NCI-H2196 treated with DMSO at 0.1 percent for 48 hours (cell line): ENCODE data around the gene PAX1.
A peak's percentile ranks its signal among the peaks of the same experiment; 100 is the strongest.

Experiments used
- DNase-seq: peaks from one replicate; lab custom pipeline; 2025; ENCODE audit not compliant: unreplicated experiment; lab: John Stamatoyannopoulos, UW

Gene PAX1

GRCh38 chr20:21702553-21703470, 2.7 kb upstream of the PAX1 start:
- no peak for DNase-seq

- DNase-seq, result no peak
Measured at GRCh38 chr20:21703717-21704407, 1.6 kb upstream of the PAX1 start.

- no peak for DNase-seq
Measured at GRCh38 chr20:21704408-21705385, 767 bp upstream of the PAX1 start.

GRCh38 chr20:21706261-21707195, 1.1 kb downstream of the PAX1 start:
- DNase-seq, result no peak

GRCh38 chr20:21707267-21707666, 1.8 kb downstream of the PAX1 start:
- no peak for DNase-seq

- no peak for DNase-seq
Measured at GRCh38 chr20:21707999-21708737, 2.7 kb downstream of the PAX1 start.

- DNase-seq, result no peak
Measured at GRCh38 chr20:21708738-21709534, 3.5 kb downstream of the PAX1 start.

GRCh38 chr20:21709535-21709904, 4.1 kb downstream of the PAX1 start:
- DNase-seq, result no peak

GRCh38 chr20:21710341-21710740, 4.9 kb downstream of the PAX1 start:
- no peak for DNase-seq

GRCh38 chr20:21710863-21711431, 5.5 kb downstream of the PAX1 start:
- DNase-seq, result no peak

GRCh38 chr20:21712443-21713059, 7.1 kb downstream of the PAX1 start:
- DNase-seq, result no peak

- no peak for DNase-seq
Measured at GRCh38 chr20:21713470-21713869, 8.0 kb downstream of the PAX1 start.

GRCh38 chr20:21713901-21714296, 8.4 kb downstream of the PAX1 start:
- no peak for DNase-seq

GRCh38 chr20:21714297-21715192, 9.1 kb downstream of the PAX1 start:
- DNase-seq, result no peak

- DNase-seq, result no peak
Measured at GRCh38 chr20:21715193-21715881, 9.9 kb downstream of the PAX1 start.

- peak; percentile 4 for DNase-seq
Measured at GRCh38 chr20:21719592-21720214, 14.2 kb downstream of the PAX1 start.
